ENCODE measurements around the gene SLC23A2. TPM values are rescaled to one million over a fixed set of nuclear protein-coding genes. Genes with fewer than 3 reads are reported as not detected.

Gene SLC23A2
- total RNA-seq, 1 experiment from 2014 or later: 16.3 TPM

- POLR2A ChIA-PET: no interaction called here
Measured at GRCh38 chr20:4901031-4901818, 100.1 kb downstream of the SLC23A2 start.

More at GRCh38 chr20:4901031-4901818, 100.1 kb downstream of the SLC23A2 start:
- no peak overlapping the region for H3K4me3 ChIP-seq (replicated peaks in 1 of 2; ENCODE audit: low read depth in 1 of 2, low read length in 2 of 2)
- no peak for ATAC-seq
- H2AFZ ChIP-seq (ENCODE audit: low read depth, low read length, poor library complexity, severe bottlenecking): no peak overlapping the region
- intact Hi-C loops (cut with micrococcal nuclease): no loop called here
- no peak overlapping the region for H3K27ac ChIP-seq (ENCODE audit: low read depth, low read length)
- H3K79me2 ChIP-seq (ENCODE audit: insufficient read depth, low read length): peaks cover 12% of the 10 kb centered on the region
- H3K27me3 ChIP-seq (ENCODE audit: insufficient read depth, low read length): no peaks in the 10 kb centered on the region
- no peak for DNase-seq (ENCODE audit: low read depth, low spot score)
- H3K4me2 ChIP-seq (ENCODE audit: low read length): no peak overlapping the region
- H3K36me3 ChIP-seq (ENCODE audit: control insufficient read depth in 1 of 2, insufficient read depth in 2 of 2, low read length in 2 of 2): peaks cover 0 to 3% of the 10 kb centered on the region in 2 experiments; a peak in 1 of 4 replicates
- H3K9me2 ChIP-seq (ENCODE audit: insufficient read depth): no peaks in the 10 kb centered on the region
- TF ChIP-seq EZH2phosphoT487 (IDR thresholded peaks at IDR 0.05; ENCODE audit: borderline replicate concordance) (no peak), JUND (IDR thresholded peaks at IDR 0.05) (no peak), POLR2A (IDR thresholded peaks at IDR 0.05; ENCODE audit: borderline replicate concordance, extremely low read depth, insufficient read depth, insufficient read length) (no peak), SP1 (IDR thresholded peaks at IDR 0.05; ENCODE audit: low read depth) (no peak), ZBTB33 (IDR thresholded peaks at IDR 0.05; ENCODE audit: extremely low read depth, insufficient replicate concordance, low read length) (no peak), ATF3 (IDR thresholded peaks at IDR 0.05) (no peak), ZNF274 (IDR thresholded peaks at IDR 0.05; ENCODE audit: low read depth, low read length) (no peak), CEBPB (IDR thresholded peaks at IDR 0.05; ENCODE audit: low read depth) (no peak), FOSL1 (IDR thresholded peaks at IDR 0.05; ENCODE audit: low read depth) (no peak), RAD21 (IDR thresholded peaks at IDR 0.05; ENCODE audit: low read depth) (no peak), EZH2 (IDR thresholded peaks at IDR 0.05) (no peak), ZFX (IDR thresholded peaks at IDR 0.05) (no peak), POLR2AphosphoS5 (IDR thresholded peaks at IDR 0.05; ENCODE audit: low read depth, low read length) (no peak), ELF1 (IDR thresholded peaks at IDR 0.05; ENCODE audit: borderline replicate concordance, low read depth) (no peak)
- H3K4me1 ChIP-seq (ENCODE audit: control insufficient read depth in 1 of 2, insufficient read depth in 2 of 2, low read length in 2 of 2): peaks cover 12 to 30% of the 10 kb centered on the region in 2 experiments
- H3K9me3 ChIP-seq (ENCODE audit: control insufficient read depth in 1 of 2, insufficient read depth in 1 of 2, low read depth in 1 of 2, low read length in 2 of 2): no peaks in the 10 kb centered on the region
- ChIA-PET CTCF (no interaction called here), RAD21 (ENCODE audit: low non-redundant PET in 1 of 2, low total read pairs in 2 of 2, uncharacterized antibody in 2 of 2, unreplicated experiment in 2 of 2) (no interaction called here)
- no peak overlapping the region for H3K9ac ChIP-seq (ENCODE audit: low read length)
- H4K20me1 ChIP-seq (ENCODE audit: insufficient read depth): no peaks in the 10 kb centered on the region
- no TSS peak for BruUV-seq (replicated peaks)
